ENCODE results near the gene XAF1.

GRCh38 chr17:6768447-6768846 is 12.6 kb downstream of the XAF1 start:
- TF ChIP-seq, protein P1, sequence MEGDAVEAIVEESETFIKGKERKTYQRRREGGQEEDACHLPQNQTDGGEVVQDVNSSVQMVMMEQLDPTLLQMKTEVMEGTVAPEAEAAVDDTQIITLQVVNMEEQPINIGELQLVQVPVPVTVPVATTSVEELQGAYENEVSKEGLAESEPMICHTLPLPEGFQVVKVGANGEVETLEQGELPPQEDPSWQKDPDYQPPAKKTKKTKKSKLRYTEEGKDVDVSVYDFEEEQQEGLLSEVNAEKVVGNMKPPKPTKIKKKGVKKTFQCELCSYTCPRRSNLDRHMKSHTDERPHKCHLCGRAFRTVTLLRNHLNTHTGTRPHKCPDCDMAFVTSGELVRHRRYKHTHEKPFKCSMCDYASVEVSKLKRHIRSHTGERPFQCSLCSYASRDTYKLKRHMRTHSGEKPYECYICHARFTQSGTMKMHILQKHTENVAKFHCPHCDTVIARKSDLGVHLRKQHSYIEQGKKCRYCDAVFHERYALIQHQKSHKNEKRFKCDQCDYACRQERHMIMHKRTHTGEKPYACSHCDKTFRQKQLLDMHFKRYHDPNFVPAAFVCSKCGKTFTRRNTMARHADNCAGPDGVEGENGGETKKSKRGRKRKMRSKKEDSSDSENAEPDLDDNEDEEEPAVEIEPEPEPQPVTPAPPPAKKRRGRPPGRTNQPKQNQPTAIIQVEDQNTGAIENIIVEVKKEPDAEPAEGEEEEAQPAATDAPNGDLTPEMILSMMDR (IDR thresholded peaks at IDR 0.05) = no peak
- TF ChIP-seq POLR2A (IDR thresholded peaks at IDR 0.05) = no peak
